Measurements from ENCODE around the gene OST4.

OST4 gene

DNA sequence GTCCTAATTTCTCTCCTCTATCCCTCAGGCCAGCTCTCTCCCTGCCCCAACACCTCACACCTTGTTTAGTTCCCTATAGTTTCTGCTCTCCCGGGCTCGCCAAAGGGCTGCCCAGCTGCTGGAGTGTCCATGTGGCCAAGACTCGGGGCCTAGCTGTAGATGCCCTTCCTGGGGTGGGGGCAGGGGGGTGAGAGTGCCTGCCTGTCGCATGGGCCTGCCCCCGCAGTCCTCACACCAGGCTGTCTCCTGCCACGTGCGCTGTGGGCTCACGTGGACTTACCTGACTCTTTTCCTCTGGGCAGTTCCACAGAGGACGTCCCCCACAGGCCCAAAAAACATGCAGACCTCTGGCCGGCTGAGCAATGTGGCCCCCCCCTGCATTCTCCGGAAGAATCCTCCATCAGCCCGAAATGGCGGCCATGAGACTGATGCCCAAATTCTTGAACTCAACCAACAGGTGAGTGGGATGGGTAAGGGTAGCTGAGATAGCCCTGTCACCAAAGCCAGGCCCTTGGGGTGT, 46.1 kb downstream of the OST4 start:
- no peak for DNase-seq (ENCODE audit: low read depth)

DNA sequence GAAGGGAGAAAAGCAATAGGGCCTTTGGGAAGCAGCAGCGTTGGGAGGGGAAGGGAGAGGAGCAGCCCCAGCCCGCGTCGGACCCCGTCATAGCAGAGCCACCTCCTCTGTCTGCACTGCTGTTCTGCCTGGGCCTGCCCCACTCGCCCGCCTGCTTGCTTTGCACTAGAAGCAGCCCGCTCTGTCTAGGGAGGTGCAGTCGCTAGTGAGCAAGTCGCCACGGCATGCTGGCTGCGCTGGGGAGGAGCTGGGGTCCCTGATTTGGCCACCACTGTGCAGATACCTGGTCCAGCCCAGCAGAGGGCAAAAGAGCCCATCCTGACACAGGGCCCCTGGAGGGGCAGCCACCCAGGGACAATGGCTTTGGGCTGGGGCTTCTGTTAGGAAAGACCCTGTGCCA, 46.6 kb downstream of the OST4 start:
- DNase-seq (ENCODE audit: low read depth): no peak

DNA sequence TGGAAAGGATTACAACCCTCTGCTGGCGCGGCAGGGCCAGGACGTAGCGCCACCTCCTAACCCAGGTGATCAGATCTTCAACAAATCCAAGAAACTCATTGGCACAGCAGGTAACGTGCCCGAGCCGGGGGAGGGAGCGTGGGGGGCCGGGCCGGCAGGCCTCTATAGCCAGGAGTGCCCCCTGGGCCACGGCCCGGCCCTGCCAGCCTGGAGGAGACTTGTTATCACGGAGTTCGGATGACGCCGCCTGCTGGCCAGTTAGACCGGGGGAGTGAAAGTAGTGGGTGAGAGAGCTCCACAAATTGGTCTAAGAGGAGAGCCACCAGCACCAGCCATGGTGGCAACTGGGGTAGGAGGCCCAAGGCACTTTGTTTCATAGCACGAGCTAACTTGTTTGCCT, 47.3 kb downstream of the OST4 start:
- DNase-seq (ENCODE audit: low read depth): no peak

DNA sequence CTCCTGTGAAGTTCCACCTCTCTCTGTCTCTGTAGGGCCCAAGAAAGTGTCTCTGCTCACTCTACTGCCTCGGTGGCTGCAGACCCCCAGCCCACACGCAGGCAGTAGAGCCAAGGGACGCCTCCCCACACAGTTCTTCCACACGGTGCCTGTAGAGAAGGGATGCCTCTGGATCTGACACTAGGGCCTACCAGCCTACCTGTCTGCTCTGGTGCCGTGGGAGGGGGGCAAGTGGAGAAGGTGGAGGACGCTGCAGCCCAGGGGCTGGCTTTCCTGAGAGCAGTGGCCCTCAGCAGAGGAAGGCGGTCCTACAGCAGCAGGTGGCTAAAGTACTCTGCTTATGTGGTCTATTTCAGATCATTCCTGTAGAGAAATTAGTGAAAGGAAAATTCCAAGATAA, 47.7 kb downstream of the OST4 start:
- no peak for DNase-seq (ENCODE audit: low read depth)

DNA sequence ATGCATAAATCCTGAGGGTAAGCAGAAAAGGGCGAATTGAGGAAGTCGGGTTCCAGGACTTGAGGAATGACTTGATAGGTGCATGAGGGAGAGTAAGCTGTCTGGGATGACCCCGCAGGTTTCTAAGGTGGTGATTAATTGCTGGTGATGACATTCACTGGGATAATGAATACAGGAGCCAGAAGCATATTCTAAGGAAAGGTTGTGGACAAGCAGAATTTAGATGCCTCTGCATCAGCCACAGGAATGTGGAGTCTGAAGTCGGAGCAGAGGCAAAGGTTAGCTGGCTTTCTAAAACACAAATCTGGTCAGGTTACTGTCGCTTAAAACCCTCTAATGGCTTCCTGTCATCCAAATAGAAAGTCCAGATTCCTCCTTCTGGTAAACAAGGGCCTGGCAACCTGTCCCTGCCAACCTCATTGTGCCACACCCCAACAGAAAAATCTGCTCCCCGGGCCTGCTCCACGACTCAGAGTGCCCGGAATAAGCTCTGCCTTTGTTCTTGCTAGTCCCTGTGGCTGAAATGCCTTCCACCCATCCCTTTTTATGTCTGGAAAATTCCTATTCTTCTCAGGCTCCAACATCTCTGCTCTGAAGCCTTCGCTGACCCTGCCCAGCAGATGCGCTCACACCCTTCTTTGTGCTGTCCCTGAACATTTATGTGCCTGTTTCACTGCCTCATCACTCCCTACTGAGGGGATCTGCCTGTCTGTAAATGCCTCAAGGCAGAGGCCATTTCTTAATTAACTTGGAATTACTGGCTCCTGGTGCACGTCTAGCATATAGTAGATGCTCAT, 50.0 kb downstream of the OST4 start:
- DNase-seq (ENCODE audit: low read depth): no peak

Data from stromal cell of bone marrow (primary cell).